ENCODE results near the gene SEC24D.
A peak's percentile ranks its signal among the peaks of the same experiment; 100 is the strongest.

Gene SEC24D

GRCh38 chr4:118718511-118719170 is 117.3 kb downstream of the SEC24D start:
- no peak for DNase-seq (ENCODE audit: low read depth)

- DNase-seq (ENCODE audit: low read depth), result no peak
Measured at GRCh38 chr4:118716304-118716703, 119.6 kb downstream of the SEC24D start.

GRCh38 chr4:118714682-118715081 is 121.2 kb downstream of the SEC24D start:
- no peak for DNase-seq (ENCODE audit: low read depth)

GRCh38 chr4:118712872-118713271 is 123.1 kb downstream of the SEC24D start:
- no peak for DNase-seq (ENCODE audit: low read depth)

GRCh38 chr4:118711052-118711451 is 124.9 kb downstream of the SEC24D start:
- no peak for DNase-seq (ENCODE audit: low read depth)

GRCh38 chr4:118703118-118703517 is 132.8 kb downstream of the SEC24D start:
- DNase-seq (ENCODE audit: low read depth), result no peak

GRCh38 chr4:118684873-118685811 is 150.8 kb downstream of the SEC24D start, which contains the start of gene METTL14:
METTL14 (plus strand) TSS chr4:118685392; CDS start chr4:118685535, 143 bp downstream.
- DNase-seq (ENCODE audit: low read depth), result peak; percentile 61

- DNase-seq (ENCODE audit: low read depth), result no peak
Measured at GRCh38 chr4:118683513-118683912, 152.4 kb downstream of the SEC24D start.

- DNase-seq (ENCODE audit: low read depth), result no peak
Measured at GRCh38 chr4:118682928-118683327, 153.0 kb downstream of the SEC24D start.

- no peak for DNase-seq (ENCODE audit: low read depth)
Measured at GRCh38 chr4:118680808-118681207, 155.1 kb downstream of the SEC24D start.

GRCh38 chr4:118676128-118676527 is 159.8 kb downstream of the SEC24D start:
- DNase-seq (ENCODE audit: low read depth), result no peak
